Measurements from ENCODE around the gene ASPHD1. TPM values are rescaled to one million over a fixed set of nuclear protein-coding genes. Genes with fewer than 3 reads are reported as not detected.

Gene ASPHD1
- total RNA-seq, 4 donors from 2014 or later, result 0.32 to 0.61 TPM; not detected in 2

- no peaks in the 10 kb centered on the region for H3K9me3 ChIP-seq
- no peak for TF ChIP-seq POLR2A (IDR thresholded peaks at IDR 0.05)
- intact Hi-C loops (cut with DNase I), result no loop called here
- WGBS, 2 donors, result 82 to 88% methylated on average over 6 of the region's 6 CpGs
- no peaks in the 10 kb centered on the region for H3K27me3 ChIP-seq
- H3K27ac ChIP-seq, result no peak overlapping the region
- no peak for DNase-seq
- no peak overlapping the region for H3K4me3 ChIP-seq
- peaks cover 6 to 19% (median 8%) of the 10 kb centered on the region in 3 donors for H3K4me1 ChIP-seq
- H3K36me3 ChIP-seq, result peaks cover 0 to 78% (median 15%) of the 10 kb centered on the region in 3 donors
Measured at GRCh38 chr16:29920288-29921033, 20.2 kb downstream of the ASPHD1 start.

- H3K4me1 ChIP-seq, result peaks cover 6 to 20% (median 8%) of the 10 kb centered on the region in 3 donors
- no peak overlapping the region for H3K4me3 ChIP-seq
- no peak overlapping the region for H3K27ac ChIP-seq
- H3K36me3 ChIP-seq, result peaks cover 0 to 74% (median 15%) of the 10 kb centered on the region in 3 donors
- H3K27me3 ChIP-seq, result no peaks in the 10 kb centered on the region
- H3K9me3 ChIP-seq, result no peaks in the 10 kb centered on the region
- TF ChIP-seq POLR2A (IDR thresholded peaks at IDR 0.05) (no peak), CTCF (IDR thresholded peaks at IDR 0.05) (no peak)
- WGBS, 2 donors, result 70 to 81% methylated on average over 3 of the region's 3 CpGs
- no peak for DNase-seq
- intact Hi-C loops (cut with DNase I), result no loop called here
Measured at GRCh38 chr16:29921034-29921385, 20.7 kb downstream of the ASPHD1 start.

- Histone ChIP-seq H3K27ac (no peak overlapping the region), H3K4me3 (no peak overlapping the region), H3K9me3 (no peaks in the 10 kb centered on the region), H3K36me3 (peaks cover 0 to 64% (median 15%) of the 10 kb centered on the region in 3 donors), H3K4me1 (peaks cover 12 to 29% (median 16%) of the 10 kb centered on the region in 3 donors), H3K27me3 (no peaks in the 10 kb centered on the region)
- intact Hi-C loops (cut with DNase I), result no loop called here
- TF ChIP-seq POLR2A (IDR thresholded peaks at IDR 0.05), result no peak
- no peak for TF ChIP-seq CTCF (IDR thresholded peaks at IDR 0.05)
- WGBS, 2 donors, result 67 to 93% methylated on average over 2 of the region's 2 CpGs
- no peak for DNase-seq
Measured at GRCh38 chr16:29922326-29922725, 22.0 kb downstream of the ASPHD1 start.

- WGBS, 2 donors, result 90 to 92% methylated on average over 1 to 4 of the region's 12 CpGs
- TF ChIP-seq CTCF (IDR thresholded peaks at IDR 0.05) (no peak), POLR2A (IDR thresholded peaks at IDR 0.05) (no peak)
- no peak overlapping the region for H3K4me3 ChIP-seq
- no peak for DNase-seq
- no peak overlapping the region for H3K27ac ChIP-seq
- no peaks in the 10 kb centered on the region for H3K9me3 ChIP-seq
- H3K4me1 ChIP-seq, result peaks cover 15 to 31% (median 16%) of the 10 kb centered on the region in 3 donors
- intact Hi-C loops (cut with DNase I), result no loop called here
- peaks cover 0 to 57% (median 15%) of the 10 kb centered on the region in 3 donors for H3K36me3 ChIP-seq
- H3K27me3 ChIP-seq, result no peaks in the 10 kb centered on the region
Measured at GRCh38 chr16:29922986-29923501, 22.8 kb downstream of the ASPHD1 start.

- H3K27ac ChIP-seq, result peak overlapping the region in 3 of 4 donors; percentile 84 to 92 (median 85)
- no peaks in the 10 kb centered on the region for H3K9me3 ChIP-seq
- H3K4me1 ChIP-seq, result peaks cover 15 to 31% (median 16%) of the 10 kb centered on the region in 3 donors
- no peaks in the 10 kb centered on the region for H3K27me3 ChIP-seq
- TF ChIP-seq POLR2A (IDR thresholded peaks at IDR 0.05), result no peak
- TF ChIP-seq CTCF (IDR thresholded peaks at IDR 0.05), result no peak
- peaks cover 0 to 35% (median 7%) of the 10 kb centered on the region in 3 donors for H3K36me3 ChIP-seq
- no peak for DNase-seq
- H3K4me3 ChIP-seq, result peak overlapping the region; percentile 70 to 91 (median 84)
- WGBS, 2 donors, result 0 to 9% methylated on average over 7 to 9 of the region's 9 CpGs
- intact Hi-C loops (cut with DNase I), result no loop called here
Measured at GRCh38 chr16:29925105-29925756, 24.9 kb downstream of the ASPHD1 start.
